Trophoblast cell (in vitro differentiated cells and primary cell): ENCODE results near the gene GFRA1.
"Not testable (repeated sequence)": the region's sequence is repeated elsewhere in the genome, so short reads cannot be mapped to it uniquely, and the experiment has no call there.

Experiments used
- DNase-seq, 2 donors: peaks; one replicate each; pipeline ENCODE4 v3.0.0-alpha.2; 2016
- H2AFZ ChIP-seq: 2 replicates; pipeline ENCODE4 v1.6.1; 2013; ENCODE audit warnings: low read length, moderate library complexity, mild to moderate bottlenecking; ENCODE audit not compliant: insufficient read depth, poor library complexity
- H2AK5ac ChIP-seq: 2 replicates; pipeline ENCODE4 v1.6.1; 2013; ENCODE audit warnings: mild to moderate bottlenecking, low read length
- H2BK120ac ChIP-seq: 2 replicates; pipeline ENCODE4 v1.6.1; 2013; ENCODE audit warnings: low read length, mild to moderate bottlenecking, moderate library complexity; ENCODE audit not compliant: insufficient read depth, poor library complexity
- H2BK12ac ChIP-seq: 2 replicates; pipeline ENCODE4 v1.6.1; 2013; ENCODE audit warnings: mild to moderate bottlenecking, low read length, moderate library complexity
- H2BK5ac ChIP-seq: 2 replicates; pipeline ENCODE4 v1.6.1; 2013; ENCODE audit warnings: low read length, low read depth, moderate library complexity, mild to moderate bottlenecking; ENCODE audit not compliant: poor library complexity
- H3K14ac ChIP-seq: 2 replicates; pipeline ENCODE4 v1.6.1; 2013; ENCODE audit warnings: mild to moderate bottlenecking, low read length
- H3K18ac ChIP-seq: 2 replicates; pipeline ENCODE4 v1.6.1; 2013; ENCODE audit warnings: mild to moderate bottlenecking, low read length
- H3K23ac ChIP-seq: 2 replicates; pipeline ENCODE4 v1.6.1; 2013; ENCODE audit warnings: low read length
- H3K27ac ChIP-seq: 2 replicates; pipeline ENCODE4 v1.5.1; 2013; ENCODE audit warnings: low read depth, mild to moderate bottlenecking, inconsistent platforms, low read length, moderate library complexity
- H3K27me3 ChIP-seq: 2 replicates; pipeline ENCODE4 v1.6.1; 2013; ENCODE audit warnings: inconsistent platforms, mild to moderate bottlenecking, low read length, moderate library complexity; ENCODE audit not compliant: insufficient read depth
- H3K36me3 ChIP-seq, 2 experiments: 1 replicate in 1 of 2; 2 replicates in 1 of 2; pipeline ENCODE4 v1.6.1; 2013; ENCODE audit warnings: low read length in 2 of 2, mild to moderate bottlenecking in 2 of 2, moderate library complexity in 1 of 2; ENCODE audit not compliant: insufficient read depth in 2 of 2, control insufficient read depth in 1 of 2
- H3K4ac ChIP-seq: 2 replicates; pipeline ENCODE4 v1.6.1; 2013; ENCODE audit warnings: low read depth, mild to moderate bottlenecking, low read length, moderate library complexity
- H3K4me1 ChIP-seq, 2 experiments: 1 replicate in 1 of 2; 2 replicates in 1 of 2; pipeline ENCODE4 v1.6.1; 2013; ENCODE audit warnings: low read length in 2 of 2, mild to moderate bottlenecking in 2 of 2, moderate library complexity in 1 of 2; ENCODE audit not compliant: insufficient read depth in 2 of 2, control insufficient read depth in 1 of 2
- H3K4me2 ChIP-seq: 2 replicates; pipeline ENCODE4 v1.6.1; 2013; ENCODE audit warnings: inconsistent platforms, mild to moderate bottlenecking, low read length, moderate library complexity
- H3K4me3 ChIP-seq: 2 replicates; pipeline ENCODE4 v1.5.1; 2013; ENCODE audit warnings: mild to moderate bottlenecking, low read depth, low read length, inconsistent platforms
- H3K79me1 ChIP-seq: one replicate; pipeline ENCODE4 v1.6.1; 2013; ENCODE audit warnings: low read length
- H3K79me2 ChIP-seq: 2 replicates; pipeline ENCODE4 v1.6.1; 2013; ENCODE audit warnings: low read length, mild to moderate bottlenecking; ENCODE audit not compliant: control insufficient read depth, insufficient read depth, poor library complexity
- H3K9ac ChIP-seq: 2 replicates; pipeline ENCODE4 v1.6.1; 2013; ENCODE audit warnings: mild to moderate bottlenecking, low read length
- H3K9me3 ChIP-seq: 2 replicates; pipeline ENCODE4 v1.6.1; 2013; ENCODE audit warnings: low read depth, mild to moderate bottlenecking, control low read depth, inconsistent platforms, low read length; ENCODE audit not compliant: insufficient read depth
- H4K12ac ChIP-seq: 2 replicates; pipeline ENCODE4 v1.6.1; 2013; ENCODE audit warnings: low read depth, mild to moderate bottlenecking, low read length, moderate library complexity
- H4K8ac ChIP-seq: 2 replicates; pipeline ENCODE4 v1.6.1; 2013; ENCODE audit warnings: low read depth, mild to moderate bottlenecking, low read length, moderate library complexity
- H4K91ac ChIP-seq: one replicate; pipeline ENCODE4 v1.6.1; 2013; ENCODE audit warnings: low read depth, mild to moderate bottlenecking, low read length, moderate library complexity
- WGBS: extraction: QIAGEN DNeasy Blood & Tissue Kit; methylation state at CpG from one replicate; pipeline ENCODE4 v1.1.7; 2013; ENCODE audit warnings: missing lambda C conversion rate; ENCODE audit not compliant: insufficient read length, insufficient coverage; ENCODE audit errors: extremely low coverage; 5-methylcytosine and 5-hydroxymethylcytosine counted together

Gene GFRA1

GRCh38 chr10:116055252-116055916, 217.6 kb downstream of the GFRA1 start:
- no peak overlapping the region for H3K27ac ChIP-seq
- WGBS, result no CpG with 5 or more reads among the region's 14 CpGs
- H4K12ac ChIP-seq, result no peak overlapping the region
- no peak overlapping the region for H2BK5ac ChIP-seq
- H3K4me3 ChIP-seq, result no peak overlapping the region
- no peak overlapping the region for H3K23ac ChIP-seq
- H2AK5ac ChIP-seq, result no peak overlapping the region
- H3K9me3 ChIP-seq, result no peaks in the 10 kb centered on the region
- H2AFZ ChIP-seq, result no peak overlapping the region
- no peaks in the 10 kb centered on the region for H3K4me1 ChIP-seq
- no peak overlapping the region for H4K8ac ChIP-seq
- no peaks in the 10 kb centered on the region for H3K79me1 ChIP-seq
- DNase-seq, result no peak
- no peak overlapping the region for H3K4me2 ChIP-seq
- no peak overlapping the region for H3K18ac ChIP-seq
- H4K91ac ChIP-seq, result no peak overlapping the region
- H3K9ac ChIP-seq, result no peak overlapping the region
- no peak overlapping the region for H2BK12ac ChIP-seq
- no peaks in the 10 kb centered on the region for H3K36me3 ChIP-seq
- no peak overlapping the region for H3K4ac ChIP-seq
- no peaks in the 10 kb centered on the region for H3K79me2 ChIP-seq
- no peaks in the 10 kb centered on the region for H3K27me3 ChIP-seq
- H2BK120ac ChIP-seq, result no peak overlapping the region
- H3K14ac ChIP-seq, result no peak overlapping the region

- Histone ChIP-seq H4K12ac (no peak overlapping the region), H3K4me1 (no peaks in the 10 kb centered on the region)
Measured at GRCh38 chr10:116053910-116054309, 219.1 kb downstream of the GFRA1 start.

GRCh38 chr10:116053009-116053730, 219.8 kb downstream of the GFRA1 start:
- not testable (repeated sequence) for H4K12ac ChIP-seq, H2AFZ ChIP-seq, H3K23ac ChIP-seq, H2BK5ac ChIP-seq, H3K79me1 ChIP-seq, H2AK5ac ChIP-seq, H3K79me2 ChIP-seq, H3K36me3 ChIP-seq, H3K9ac ChIP-seq, H3K18ac ChIP-seq, H3K4me3 ChIP-seq, H3K4me1 ChIP-seq, H3K14ac ChIP-seq, H2BK12ac ChIP-seq, H3K4ac ChIP-seq, DNase-seq, H3K27me3 ChIP-seq, H4K8ac ChIP-seq, H2BK120ac ChIP-seq, H3K4me2 ChIP-seq, H4K91ac ChIP-seq, H3K9me3 ChIP-seq, H3K27ac ChIP-seq
- WGBS, result no CpG with 5 or more reads among the region's 3 CpGs

More at GRCh38 chr10:116053910-116054309, 219.1 kb downstream of the GFRA1 start:
- Histone ChIP-seq H3K18ac (no peak overlapping the region), H4K8ac (no peak overlapping the region), H4K91ac (no peak overlapping the region), H3K27ac (no peak overlapping the region), H3K79me2 (no peaks in the 10 kb centered on the region), H3K4me2 (no peak overlapping the region), H3K27me3 (no peaks in the 10 kb centered on the region), H3K79me1 (no peaks in the 10 kb centered on the region), H3K9me3 (no peaks in the 10 kb centered on the region), H3K14ac (no peak overlapping the region), H3K4ac (no peak overlapping the region), H3K4me3 (no peak overlapping the region), H2AFZ (no peak overlapping the region), H2BK12ac (no peak overlapping the region), H3K9ac (no peak overlapping the region), H2AK5ac (no peak overlapping the region), H3K23ac (no peak overlapping the region), H3K36me3 (no peaks in the 10 kb centered on the region), H2BK5ac (no peak overlapping the region), H2BK120ac (no peak overlapping the region)
- no peak for DNase-seq
- no CpG with 5 or more reads among the region's 4 CpGs for WGBS

GRCh38 chr10:116052522-116052921, 220.5 kb downstream of the GFRA1 start:
- not testable (repeated sequence) for H3K27me3 ChIP-seq, H3K79me2 ChIP-seq, H4K91ac ChIP-seq, H3K9ac ChIP-seq, H3K14ac ChIP-seq, H3K4me3 ChIP-seq, H3K23ac ChIP-seq, H2BK5ac ChIP-seq, H2AFZ ChIP-seq, H2BK12ac ChIP-seq, H2AK5ac ChIP-seq, H3K27ac ChIP-seq, H4K8ac ChIP-seq, H3K4ac ChIP-seq, H3K36me3 ChIP-seq, H3K79me1 ChIP-seq, H2BK120ac ChIP-seq, H3K4me2 ChIP-seq, H3K9me3 ChIP-seq, DNase-seq, H3K18ac ChIP-seq, H3K4me1 ChIP-seq, H4K12ac ChIP-seq
- WGBS, result no CpG with 5 or more reads among the region's 3 CpGs
